HFF-Myc (cell line): ENCODE data around the gene OGA.
"Not testable (repeated sequence)": the region's sequence is repeated elsewhere in the genome, so short reads cannot be mapped to it uniquely, and the experiment has no call there.

Experiments used
- DNase-seq: peaks from one replicate; pipeline ENCODE4 v3.0.0-alpha.2; 2011; ENCODE audit warnings: low read depth; ENCODE audit errors: extremely low read depth
- H3K4me3 ChIP-seq: replicated peaks from 2 replicates; pipeline ENCODE4 v1.5.1; 2011; ENCODE audit warnings: low read depth, mild to moderate bottlenecking, control low read depth, low read length
- CTCF ChIP-seq: IDR thresholded peaks from 2 replicates; pipeline ENCODE4 v1.5.1; 2012; ENCODE audit warnings: mild to moderate bottlenecking, low read depth, low read length, control low read depth; ENCODE audit errors: missing control alignments

The OGA gene

GRCh38 chr10:101807158-101807557, 11.1 kb downstream of the OGA start:
- TF ChIP-seq CTCF: no peak
- no peak overlapping the region for H3K4me3 ChIP-seq
- no peak for DNase-seq

- DNase-seq: no peak
- no peak overlapping the region for H3K4me3 ChIP-seq
- TF ChIP-seq CTCF: no peak
Measured at GRCh38 chr10:101803511-101803910, 14.7 kb downstream of the OGA start.

GRCh38 chr10:101797403-101798059, 20.7 kb downstream of the OGA start:
- no peak overlapping the region for H3K4me3 ChIP-seq
- TF ChIP-seq CTCF: no peak
- DNase-seq: no peak

- no peak for DNase-seq
- H3K4me3 ChIP-seq: no peak overlapping the region
- no peak for TF ChIP-seq CTCF
Measured at GRCh38 chr10:101793526-101793925, 24.7 kb downstream of the OGA start.

- no peak for TF ChIP-seq CTCF
Measured at GRCh38 chr10:101789686-101790085, 28.6 kb downstream of the OGA start.

GRCh38 chr10:101789231-101789630, 29.0 kb downstream of the OGA start:
- not testable (repeated sequence) for H3K4me3 ChIP-seq, DNase-seq

More at GRCh38 chr10:101789686-101790085, 28.6 kb downstream of the OGA start:
- DNase-seq: no peak
- no peak overlapping the region for H3K4me3 ChIP-seq

GRCh38 chr10:101785801-101786200, 32.4 kb downstream of the OGA start:
- DNase-seq: no peak
- no peak overlapping the region for H3K4me3 ChIP-seq
- TF ChIP-seq CTCF: no peak
